GM23338 (cell line): ENCODE data around the gene SP140L. TPM values are rescaled to one million over a fixed set of nuclear protein-coding genes. Genes with fewer than 3 reads are reported as not detected.

Source experiments
- ATAC-seq: fragments of 200-7000 bp; cut with Tn5 transposase; 3 replicates; pipeline ENCODE4 v1.9.1; 2020
- DNase-seq: peaks from one replicate; pipeline ENCODE4 v3.0.0-alpha.2; 2015; ENCODE audit warnings: low spot score
- H2AFZ ChIP-seq: fragments of 200-600 bp; sonication (generic); 2 replicates; pipeline ENCODE4 v1.8.0; 2016; ENCODE audit warnings: antibody characterized with exemption, mild to moderate bottlenecking, moderate library complexity
- H3F3A ChIP-seq: fragments of 200-600 bp; sonication (generic); replicated peaks from 2 replicates; pipeline ENCODE4 v1.8.0; 2017; ENCODE audit warnings: antibody characterized with exemption, mixed run types, low read depth
- H3K27ac ChIP-seq: fragments of 200-600 bp; sonication (generic); 2 replicates; pipeline ENCODE4 v1.6.1; 2016; ENCODE audit warnings: low read depth
- H3K27me3 ChIP-seq: fragments of 200-600 bp; sonication (generic); 2 replicates; pipeline ENCODE4 v1.8.0; 2016; ENCODE audit warnings: mild to moderate bottlenecking, mixed run types, moderate library complexity; ENCODE audit not compliant: insufficient read depth
- H3K36me3 ChIP-seq: fragments of 200-600 bp; sonication (generic); 2 replicates; pipeline ENCODE4 v1.8.0; 2016; ENCODE audit warnings: mild to moderate bottlenecking; ENCODE audit not compliant: insufficient read depth
- H3K4me1 ChIP-seq: fragments of 200-600 bp; sonication (generic); 2 replicates; pipeline ENCODE4 v1.8.0; 2016; ENCODE audit warnings: mild to moderate bottlenecking, moderate library complexity; ENCODE audit not compliant: insufficient read depth
- H3K4me2 ChIP-seq: fragments of 200-600 bp; sonication (generic); 2 replicates; pipeline ENCODE4 v1.7.1; 2017; ENCODE audit warnings: mixed run types
- H3K4me3 ChIP-seq: fragments of 200-600 bp; sonication (generic); 2 replicates; pipeline ENCODE4 v1.6.1; 2016; ENCODE audit warnings: mixed run types
- H3K79me2 ChIP-seq: fragments of 200-600 bp; sonication (generic); replicated peaks from 2 replicates; pipeline ENCODE4 v1.8.0; 2017; ENCODE audit warnings: mild to moderate bottlenecking; ENCODE audit not compliant: insufficient read depth
- H3K9me2 ChIP-seq: fragments of 200-600 bp; sonication (generic); 2 replicates; pipeline ENCODE4 v1.8.0; 2017; ENCODE audit not compliant: insufficient read depth
- H4K20me1 ChIP-seq: fragments of 200-600 bp; sonication (generic); replicated peaks from 2 replicates; pipeline ENCODE4 v1.8.0; 2017; ENCODE audit warnings: mild to moderate bottlenecking; ENCODE audit not compliant: insufficient read depth
- H3K27ac Mint-ChIP-seq: 2 replicates; pipeline ENCODE4 v1.8.0; 2020; ENCODE audit warnings: inconsistent platforms, mild to moderate bottlenecking, moderate library complexity, mixed read lengths
- H3K27me3 Mint-ChIP-seq: 3 replicates; pipeline ENCODE4 v1.8.0; 2022; ENCODE audit warnings: low read depth, mild to moderate bottlenecking, moderate library complexity, mixed read lengths, inconsistent platforms; ENCODE audit not compliant: insufficient read depth, poor library complexity
- H3K36me3 Mint-ChIP-seq: 3 replicates; pipeline ENCODE4 v1.8.0; 2021; ENCODE audit warnings: low read depth, mild to moderate bottlenecking, inconsistent platforms, moderate library complexity, mixed read lengths
- H3K4me1 Mint-ChIP-seq: 3 replicates; pipeline ENCODE4 v1.8.0; 2020; ENCODE audit warnings: mild to moderate bottlenecking, inconsistent platforms, mixed read lengths
- H3K4me3 Mint-ChIP-seq: 3 replicates; pipeline ENCODE4 v1.8.0; 2021; ENCODE audit warnings: moderate library complexity, mild to moderate bottlenecking, inconsistent platforms, mixed read lengths
- H3K9me3 Mint-ChIP-seq: 3 replicates; pipeline ENCODE4 v1.8.0; 2020; ENCODE audit warnings: moderate library complexity, mild to moderate bottlenecking, inconsistent platforms, mixed read lengths
- CREB1 ChIP-seq: fragments of 250-450 bp; sonication (Bioruptor Pico); IDR thresholded peaks from 2 replicates; pipeline ENCODE4 v1.5.0; 2020; ENCODE audit warnings: low read depth, mild to moderate bottlenecking, moderate library complexity
- CTCF ChIP-seq, 2 experiments: fragments of 200-600 bp in 1 of 2; sonication (generic) in 1 of 2; conservative IDR thresholded peaks; 2 replicates each; pipeline versions ENCODE4 v1.5.1 to v1.6.1; 2016 to 2017; ENCODE audit warnings: antibody characterized with exemption in 2 of 2, low read depth in 2 of 2, mild to moderate bottlenecking in 2 of 2, moderate library complexity in 1 of 2
- ETS1 ChIP-seq: IDR thresholded peaks from 2 replicates; pipeline ENCODE4 v1.6.1; 2016; ENCODE audit warnings: antibody characterized with exemption
- EZH2phosphoT487 ChIP-seq: fragments of 200-600 bp; sonication (generic); IDR thresholded peaks from one replicate; pipeline ENCODE4 v1.8.1; 2018; ENCODE audit warnings: antibody characterized with exemption; ENCODE audit not compliant: unreplicated experiment
- JUNB ChIP-seq: IDR thresholded peaks from one replicate; pipeline ENCODE4 v1.6.1; 2016; ENCODE audit warnings: antibody characterized with exemption; ENCODE audit not compliant: unreplicated experiment
- POLR2AphosphoS5 ChIP-seq: IDR thresholded peaks from 2 replicates; pipeline ENCODE4 v1.6.1; 2016; ENCODE audit warnings: antibody characterized with exemption, low read depth
- REST ChIP-seq: IDR thresholded peaks from one replicate; pipeline ENCODE4 v1.6.1; 2018; ENCODE audit warnings: antibody characterized with exemption; ENCODE audit not compliant: unreplicated experiment
- STAT1 ChIP-seq: IDR thresholded peaks from one replicate; pipeline ENCODE4 v1.6.1; 2016; ENCODE audit warnings: antibody characterized with exemption; ENCODE audit not compliant: unreplicated experiment
- ZNF114 ChIP-seq: fragments of 250-450 bp; sonication (Bioruptor Pico); IDR thresholded peaks from 2 replicates; pipeline ENCODE4 v1.5.0; 2020; ENCODE audit warnings: mild to moderate bottlenecking, moderate library complexity
- ZNF331 ChIP-seq: fragments of 250-450 bp; sonication (Bioruptor Pico); IDR thresholded peaks from 2 replicates; pipeline ENCODE4 v1.5.0; 2020; ENCODE audit warnings: low read depth, mild to moderate bottlenecking, moderate library complexity
- ZNF462 ChIP-seq: fragments of 250-450 bp; sonication (Bioruptor Pico); IDR thresholded peaks from 2 replicates; pipeline ENCODE4 v1.5.0; 2020; ENCODE audit warnings: mild to moderate bottlenecking, moderate library complexity
- polyA plus RNA-seq: library from polyadenylated mRNA; unstranded; fragments of >200 nt; fragmentation: Nextera tagmentation; extraction: Ambion mirVana; gene quantifications from 2 replicates; pipeline ENCODE4 v1.2.1, GENCODE V29; 2016
- total RNA-seq: library from RNA; depleted of rRNA; stranded (reverse); fragments of >200 nt; shearing (Covaris generic); gene quantifications from 2 replicates; pipeline ENCODE4 v1.2.3, GENCODE V29; 2014

Gene SP140L
- total and polyA plus RNA-seq, 2 experiments from 2014 or later, result 1.3 to 1.7 TPM

- H3K9me3 Mint-ChIP-seq, result peaks cover 5% of the 10 kb centered on the region; the same call in 1 of the 3 replicates
- DNase-seq (no peak), ATAC-seq (no peak)
- Histone ChIP-seq H3F3A (no peaks in the 10 kb centered on the region), H3K4me1 (no peaks in the 10 kb centered on the region), H4K20me1 (no peaks in the 10 kb centered on the region), H3K36me3 (0 out of 2 replicates have a peak, but pooled peaks cover 3% of the 10 kb centered on the region), H2AFZ (no peak overlapping the region), H3K9me2 (0 out of 2 replicates have a peak, but pooled peaks cover 4% of the 10 kb centered on the region), H3K4me2 (no peak overlapping the region), H3K27me3 (no peaks in the 10 kb centered on the region), H3K27ac (no peak overlapping the region), H3K79me2 (no peaks in the 10 kb centered on the region), H3K4me3 (no peak overlapping the region)
- H3K4me3 Mint-ChIP-seq, result no peak overlapping the region
- TF ChIP-seq REST (no peak), POLR2AphosphoS5 (no peak), ZNF114 (CRISPR knock-in tag) (no peak), ETS1 (no peak), EZH2phosphoT487 (no peak), ZNF462 (CRISPR knock-in tag) (no peak), ZNF331 (CRISPR knock-in tag) (no peak), JUNB (no peak), CTCF (conservative IDR thresholded peaks at IDR 0.05; ENCODE audit: low read depth in 2 of 2) (no peak), STAT1 (no peak), CREB1 (CRISPR knock-in tag) (no peak)
- no peaks in the 10 kb centered on the region for H3K27me3 Mint-ChIP-seq
- H3K27ac Mint-ChIP-seq, result no peak overlapping the region
- H3K4me1 Mint-ChIP-seq, result no peaks in the 10 kb centered on the region
- H3K36me3 Mint-ChIP-seq, result no peaks in the 10 kb centered on the region
These were observed 44.1 kb upstream of the SP140L start for GRCh38 chr2:230282936-230283335.
